GM21423 (cell line): ENCODE data around the gene KIF18B.

Experiments used
- ATAC-seq: cut with Tn5 transposase; IDR thresholded peaks from one replicate; pipeline ENCODE4 v1.9.1; 2021; ENCODE audit warnings: mild to moderate bottlenecking, moderate library complexity; ENCODE audit not compliant: unreplicated experiment

Gene KIF18B

GRCh38 chr17:44947461-44948314 is at the start of gene KIF18B:
Gene KIF18B (minus strand): TSS chr17:44947773. CDS start chr17:44936344, 11,429 bp downstream.
- peak; percentile 89 for ATAC-seq

- ATAC-seq: no peak
Observed at GRCh38 chr17:44996304-44996703, 48.7 kb upstream of the KIF18B start.

- ATAC-seq: no peak
Observed at GRCh38 chr17:44995436-44996001, 47.9 kb upstream of the KIF18B start.

- ATAC-seq: no peak
Observed at GRCh38 chr17:44992242-44992939, 44.8 kb upstream of the KIF18B start.

- no peak for ATAC-seq
Observed at GRCh38 chr17:44990994-44991393, 43.4 kb upstream of the KIF18B start.

- ATAC-seq: no peak
Observed at GRCh38 chr17:44989552-44990138, 42.1 kb upstream of the KIF18B start.

- ATAC-seq: no peak
Observed at GRCh38 chr17:44988044-44988942, 40.7 kb upstream of the KIF18B start.

GRCh38 chr17:44983563-44983962 is 36.0 kb upstream of the KIF18B start:
- ATAC-seq: no peak

GRCh38 chr17:44982113-44982702 is 34.6 kb upstream of the KIF18B start:
- ATAC-seq: no peak

- no peak for ATAC-seq
Observed at GRCh38 chr17:44981221-44981968, 33.8 kb upstream of the KIF18B start.

- no peak for ATAC-seq
Observed at GRCh38 chr17:44979426-44979995, 31.9 kb upstream of the KIF18B start.

- no peak for ATAC-seq
Observed at GRCh38 chr17:44978807-44979206, 31.2 kb upstream of the KIF18B start.

- no peak for ATAC-seq
Observed at GRCh38 chr17:44977814-44978550, 30.4 kb upstream of the KIF18B start.

- no peak for ATAC-seq
Observed at GRCh38 chr17:44977065-44977464, 29.5 kb upstream of the KIF18B start.

- no peak for ATAC-seq
Observed at GRCh38 chr17:44976206-44976605, 28.6 kb upstream of the KIF18B start.

- no peak for ATAC-seq
Observed at GRCh38 chr17:44972953-44973352, 25.4 kb upstream of the KIF18B start.

GRCh38 chr17:44971776-44972483 is 24.4 kb upstream of the KIF18B start:
- ATAC-seq: no peak
